ENCODE measurements around the gene NFS1.

DNA sequence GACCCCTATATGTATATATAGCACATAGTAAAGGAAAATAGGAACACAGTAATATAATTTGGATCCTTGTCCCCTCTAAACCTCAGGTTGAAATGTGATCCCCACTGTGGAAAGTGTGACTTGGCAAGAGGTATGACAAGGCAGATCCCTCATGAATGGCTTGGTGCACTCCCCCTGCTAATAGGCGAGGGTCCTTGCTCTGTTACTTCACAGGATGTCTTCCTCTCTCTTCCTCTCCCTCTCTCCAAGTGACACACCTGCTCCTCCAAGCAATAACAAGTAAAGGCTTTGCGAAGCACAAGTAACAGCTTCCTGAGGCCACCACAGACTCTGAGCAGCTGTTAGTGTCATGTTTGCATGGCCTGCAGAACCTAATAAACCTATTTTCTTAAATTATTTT is 16.5 kb upstream of the NFS1 start:
- TF ChIP-seq, protein P1, sequence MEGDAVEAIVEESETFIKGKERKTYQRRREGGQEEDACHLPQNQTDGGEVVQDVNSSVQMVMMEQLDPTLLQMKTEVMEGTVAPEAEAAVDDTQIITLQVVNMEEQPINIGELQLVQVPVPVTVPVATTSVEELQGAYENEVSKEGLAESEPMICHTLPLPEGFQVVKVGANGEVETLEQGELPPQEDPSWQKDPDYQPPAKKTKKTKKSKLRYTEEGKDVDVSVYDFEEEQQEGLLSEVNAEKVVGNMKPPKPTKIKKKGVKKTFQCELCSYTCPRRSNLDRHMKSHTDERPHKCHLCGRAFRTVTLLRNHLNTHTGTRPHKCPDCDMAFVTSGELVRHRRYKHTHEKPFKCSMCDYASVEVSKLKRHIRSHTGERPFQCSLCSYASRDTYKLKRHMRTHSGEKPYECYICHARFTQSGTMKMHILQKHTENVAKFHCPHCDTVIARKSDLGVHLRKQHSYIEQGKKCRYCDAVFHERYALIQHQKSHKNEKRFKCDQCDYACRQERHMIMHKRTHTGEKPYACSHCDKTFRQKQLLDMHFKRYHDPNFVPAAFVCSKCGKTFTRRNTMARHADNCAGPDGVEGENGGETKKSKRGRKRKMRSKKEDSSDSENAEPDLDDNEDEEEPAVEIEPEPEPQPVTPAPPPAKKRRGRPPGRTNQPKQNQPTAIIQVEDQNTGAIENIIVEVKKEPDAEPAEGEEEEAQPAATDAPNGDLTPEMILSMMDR (IDR thresholded peaks at IDR 0.05; ENCODE audit: poor library complexity) = no peak
- no peak for TF ChIP-seq EZH2 (IDR thresholded peaks at IDR 0.05; ENCODE audit: borderline replicate concordance)
- TF ChIP-seq EZH2phosphoT487 (IDR thresholded peaks at IDR 0.05; ENCODE audit: low read depth, severe bottlenecking, unreplicated experiment) = no peak
